OCI-M1 (cell line): ENCODE data around the gene AGPAT3.

Source experiments
- DNase-seq: peaks from one replicate; lab custom pipeline; 2025; lab: John Stamatoyannopoulos, UW

Gene AGPAT3

GRCh38 chr21:43936247-43936967, 71.4 kb downstream of the AGPAT3 start:
- DNase-seq: no peak

GRCh38 chr21:43937051-43937832, 72.2 kb downstream of the AGPAT3 start:
- DNase-seq: no peak

GRCh38 chr21:43937891-43938309, 72.9 kb downstream of the AGPAT3 start:
- no peak for DNase-seq

- DNase-seq: peak; percentile 97
These were observed 73.9 kb downstream of the AGPAT3 start for GRCh38 chr21:43938751-43939442.

- no peak for DNase-seq
These were observed 74.7 kb downstream of the AGPAT3 start for GRCh38 chr21:43939443-43940328.

GRCh38 chr21:43940329-43941050, 75.5 kb downstream of the AGPAT3 start:
- DNase-seq: no peak

- no peak for DNase-seq
These were observed 77.2 kb downstream of the AGPAT3 start for GRCh38 chr21:43942201-43942600.

GRCh38 chr21:43942621-43943020, 77.6 kb downstream of the AGPAT3 start:
- no peak for DNase-seq

- no peak for DNase-seq
These were observed 78.6 kb downstream of the AGPAT3 start for GRCh38 chr21:43943512-43944077.

- DNase-seq: no peak
These were observed 79.1 kb downstream of the AGPAT3 start for GRCh38 chr21:43944078-43944633.

- no peak for DNase-seq
These were observed 79.7 kb downstream of the AGPAT3 start for GRCh38 chr21:43944757-43945156.

GRCh38 chr21:43948740-43949498, 83.9 kb downstream of the AGPAT3 start:
- no peak for DNase-seq

GRCh38 chr21:43949499-43950208, 84.6 kb downstream of the AGPAT3 start:
- no peak for DNase-seq

- no peak for DNase-seq
These were observed 85.5 kb downstream of the AGPAT3 start for GRCh38 chr21:43950481-43950880.

GRCh38 chr21:43950936-43951335, 85.9 kb downstream of the AGPAT3 start:
- DNase-seq: no peak

- no peak for DNase-seq
These were observed 87.1 kb downstream of the AGPAT3 start for GRCh38 chr21:43951911-43952703.

- DNase-seq: no peak
These were observed 88.0 kb downstream of the AGPAT3 start for GRCh38 chr21:43953021-43953420.

- no peak for DNase-seq
These were observed 89.0 kb downstream of the AGPAT3 start for GRCh38 chr21:43954042-43954441.
